HepG2 (cell line): Measurements from ENCODE around the gene GRB7. TPM values are rescaled to one million over a fixed set of nuclear protein-coding genes. Genes with fewer than 3 reads are reported as not detected.

ENCODE experiments used
- AKNA ChIP-seq: sonication (generic); formaldehyde crosslinking; IDR thresholded peaks from 2 replicates; pipeline ENCODE4 v1.4.0; 2020; ENCODE audit warnings: missing genetic modification reagents, borderline replicate concordance
- ARHGAP35 ChIP-seq: sonication (generic); formaldehyde crosslinking; IDR thresholded peaks from 2 replicates; pipeline ENCODE4 v1.9.0; 2022; ENCODE audit warnings: mild to moderate bottlenecking, inconsistent platforms, moderate library complexity, missing genetic modification reagents, borderline replicate concordance
- DNMT3B ChIP-seq: conservative IDR thresholded peaks from 2 replicates; pipeline ENCODE4 v1.6.1; 2016; ENCODE audit warnings: missing biosample characterization, control low read depth
- E2F1 ChIP-seq: sonication (generic); formaldehyde crosslinking; IDR thresholded peaks from 2 replicates; pipeline ENCODE4 v1.5.0; 2020; ENCODE audit warnings: missing genetic modification reagents
- MED13 ChIP-seq: sonication (generic); formaldehyde crosslinking; IDR thresholded peaks from 2 replicates; pipeline ENCODE4 v1.5.0; 2020; ENCODE audit warnings: missing genetic modification reagents
- MNT ChIP-seq: fragments of 450-650 bp; IDR thresholded peaks from 2 replicates; pipeline ENCODE4 v1.6.1; 2016
- MXI1 ChIP-seq: IDR thresholded peaks from 3 replicates; pipeline ENCODE4 v1.6.1; 2012; ENCODE audit warnings: low read depth, low read length, inconsistent platforms, borderline replicate concordance
- RNF2 ChIP-seq: fragments of 450-650 bp; conservative IDR thresholded peaks from 2 replicates; pipeline ENCODE4 v1.6.1; 2016; ENCODE audit warnings: low read depth
- SKIL ChIP-seq: sonication (generic); formaldehyde crosslinking; IDR thresholded peaks from 2 replicates; pipeline ENCODE4 v1.8.0; 2022; ENCODE audit warnings: missing genetic modification reagents, mild to moderate bottlenecking, moderate library complexity, borderline replicate concordance
- THYN1 ChIP-seq: sonication (generic); formaldehyde crosslinking; IDR thresholded peaks from 2 replicates; pipeline ENCODE4 v1.8.1; 2023; ENCODE audit warnings: low read depth, mild to moderate bottlenecking, moderate library complexity, missing genetic modification reagents, borderline replicate concordance
- ZBTB38 ChIP-seq: sonication (generic); formaldehyde crosslinking; IDR thresholded peaks from 2 replicates; pipeline ENCODE4 v1.5.1; 2020; ENCODE audit warnings: mild to moderate bottlenecking, missing genetic modification reagents
- ZMYM2 ChIP-seq: sonication (generic); formaldehyde crosslinking; IDR thresholded peaks from 2 replicates; pipeline ENCODE4 v1.8.0; 2022; ENCODE audit warnings: mild to moderate bottlenecking, missing genetic modification reagents
- ZNF547 ChIP-seq: sonication (generic); formaldehyde crosslinking; IDR thresholded peaks from 2 replicates; pipeline ENCODE4 v1.5.1; 2020; ENCODE audit warnings: mild to moderate bottlenecking, missing genetic modification reagents
- ZNF644 ChIP-seq: IDR thresholded peaks from 2 replicates; pipeline ENCODE4 v1.6.1; 2016; ENCODE audit warnings: low read depth
- ZNF724P ChIP-seq: sonication (generic); formaldehyde crosslinking; IDR thresholded peaks from 2 replicates; pipeline ENCODE4 v1.8.0; 2022; ENCODE audit warnings: missing genetic modification reagents, borderline replicate concordance
- polyA plus RNA-seq, 8 experiments: library from polyadenylated mRNA; depleted of rRNA in 3 of 8; stranded (reverse) in 7 of 8; unstranded in 1 of 8; fragments of >200 nt; fragmentation: Illumina TruSeq in 4 of 8; extraction: Trizol in 4 of 8; gene quantifications; 2 replicates each; pipeline versions ENCODE4 v1.2.1 to v1.2.3, GENCODE V29; 2011 to 2016; ENCODE audit warnings: low read depth in 4 of 8, missing spikeins in 1 of 8, mixed read lengths in 1 of 8; ENCODE audit not compliant: insufficient read depth in 1 of 8
- total RNA-seq, 5 experiments: library from RNA; depleted of rRNA; stranded (reverse); fragments of >200 nt; fragmentation: Illumina TruSeq; extraction: Trizol; gene quantifications; 2 replicates each; pipeline ENCODE4 v1.2.3, GENCODE V29; 2016; ENCODE audit warnings: low read depth in 1 of 5

GRB7 gene
- total and polyA plus RNA-seq, 2 of the 13 experiments (the other 11 are each of a cell fraction or from before 2014, with no cell fraction given), result 60.2 to 77.7 TPM

GRCh38 chr17:39740357-39741111 lies 2.8 kb downstream of the GRB7 start (continued):
- TF ChIP-seq MNT, result no peak
- no peak for TF ChIP-seq ZNF547 (CRISPR knock-in tag)
- TF ChIP-seq ZBTB38 (CRISPR knock-in tag), result no peak
- no peak for TF ChIP-seq AKNA
- no peak for TF ChIP-seq MED13 (CRISPR knock-in tag)
- TF ChIP-seq THYN1 (CRISPR knock-in tag), result no peak
- TF ChIP-seq SKIL (CRISPR knock-in tag), result peak; percentile 89
- TF ChIP-seq DNMT3B, result peak; percentile 60; the same call in 1 of the 2 replicates
- no peak for TF ChIP-seq ZMYM2
- no peak for TF ChIP-seq ZNF644
- no peak for TF ChIP-seq RNF2
- no peak for TF ChIP-seq E2F1 (CRISPR knock-in tag)
- peak; percentile 31; the same call in 1 of the 3 replicates for TF ChIP-seq MXI1
- TF ChIP-seq ZNF724P (CRISPR knock-in tag), result no peak
- TF ChIP-seq ARHGAP35 (CRISPR knock-in tag), result no peak
